Measurements from ENCODE around the gene ACOX1. TPM values are rescaled to one million over a fixed set of nuclear protein-coding genes. Genes with fewer than 3 reads are reported as not detected.

Gene ACOX1
- total and polyA plus RNA-seq, 2 of the 13 experiments (the other 11 are each of a cell fraction or from before 2014, with no cell fraction given): 86.4 to 120 TPM

GRCh38 chr17:75996665-75997590 is 18.0 kb upstream of the ACOX1 start (continued):
- TF ChIP-seq CERS6 (CRISPR knock-in tag; IDR thresholded peaks at IDR 0.05) (no peak), MNT (IDR thresholded peaks at IDR 0.05) (peak; percentile 64), NCOA1 (CRISPR knock-in tag; IDR thresholded peaks at IDR 0.05) (no peak), USF2 (IDR thresholded peaks at IDR 0.05; ENCODE audit: low read depth, low read length) (no peak), USF2 (CRISPR knock-in tag; IDR thresholded peaks at IDR 0.05; ENCODE audit: borderline replicate concordance) (no peak), ZMYM3 (CRISPR knock-in tag; IDR thresholded peaks at IDR 0.05) (peak; percentile 88), PHF8 (CRISPR knock-in tag; IDR thresholded peaks at IDR 0.05) (peak; percentile 32; the same call in 1 of the 2 replicates), MYC (CRISPR knock-in tag; IDR thresholded peaks at IDR 0.05; ENCODE audit: borderline replicate concordance) (peak; percentile 83), THRA (CRISPR knock-in tag; IDR thresholded peaks at IDR 0.05; ENCODE audit: borderline replicate concordance) (peak; percentile 5; the same call in 1 of the 2 replicates), ARID4A (CRISPR knock-in tag; IDR thresholded peaks at IDR 0.05; ENCODE audit: borderline replicate concordance) (peak; percentile 77; the same call in 1 of the 2 replicates), AHR (CRISPR knock-in tag; IDR thresholded peaks at IDR 0.05) (no peak), ZNF614 (CRISPR knock-in tag; IDR thresholded peaks at IDR 0.05; ENCODE audit: borderline replicate concordance) (peak; percentile 86; the same call in 1 of the 2 replicates), ZNF879 (CRISPR knock-in tag; IDR thresholded peaks at IDR 0.05) (0 out of 2 replicates have a peak, but pooled peaks have one; percentile 18)
